Heart left ventricle (tissue), 16 donors: ENCODE measurements around the gene OR51A7. TPM values are rescaled to one million over a fixed set of nuclear protein-coding genes. Genes with fewer than 3 reads are reported as not detected.

ENCODE experiments used
- ATAC-seq, 4 donors: fragments of 200-7000 bp; cut with Tn5 transposase; one replicate each; pipeline ENCODE4 v1.9.1; 2020 to 2022; ENCODE audit warnings: moderate library complexity in 4 of 4, mild to moderate bottlenecking in 3 of 4, moderate number of reproducible peaks in 1 of 4
- DNase-seq, 5 donors: peaks; one replicate each; pipeline ENCODE4 v3.0.0-alpha.2; 2020
- H3K27ac ChIP-seq, 12 donors: fragments of 200-600 bp; sonication (generic) in 4 of 12; one replicate each; pipeline versions ENCODE4 v1.5.0 to v1.8.0; 2016 to 2022; ENCODE audit warnings: mild to moderate bottlenecking in 2 of 12
- H3K27me3 ChIP-seq, 9 donors: fragments of 200-600 bp; sonication (generic) in 2 of 9; one replicate each; pipeline versions ENCODE4 v1.5.1 to v1.8.0; 2016 to 2022; ENCODE audit warnings: mild to moderate bottlenecking in 3 of 9
- H3K36me3 ChIP-seq, 9 donors: fragments of 200-600 bp; sonication (generic) in 2 of 9; one replicate each; pipeline versions ENCODE4 v1.5.0 to v1.8.0; 2018 to 2022; ENCODE audit warnings: mild to moderate bottlenecking in 2 of 9
- H3K4me1 ChIP-seq, 12 donors: fragments of 200-600 bp; sonication (generic) in 4 of 12; one replicate each; pipeline versions ENCODE4 v1.5.0 to v1.8.0; 2016 to 2022; ENCODE audit warnings: mild to moderate bottlenecking in 3 of 12
- H3K4me3 ChIP-seq, 12 donors: fragments of 200-600 bp; sonication (generic) in 4 of 12; one replicate each; pipeline versions ENCODE4 v1.5.0 to v1.8.0; 2017 to 2022; ENCODE audit warnings: mild to moderate bottlenecking in 9 of 12, moderate library complexity in 4 of 12
- H3K9me3 ChIP-seq, 12 donors: fragments of 200-600 bp; sonication (generic) in 4 of 12; one replicate each; pipeline versions ENCODE4 v1.5.0 to v1.8.0; 2016 to 2022; ENCODE audit warnings: mild to moderate bottlenecking in 1 of 12
- POLR2A ChIP-seq, 2 donors: fragments of 450-650 bp; IDR thresholded peaks; one replicate each; pipeline ENCODE4 v1.6.1; 2017; ENCODE audit warnings: antibody characterized with exemption in 2 of 2, mild to moderate bottlenecking in 2 of 2, moderate library complexity in 2 of 2
- WGBS, 4 donors: extraction: QIAGEN DNeasy Blood & Tissue Kit in 2 of 4; methylation state at CpG; one replicate each; pipeline versions ENCODE4 v1.1.5 to v1.1.7; 2013 to 2018; 5-methylcytosine and 5-hydroxymethylcytosine counted together
- intact Hi-C, 10 donors: fragments of 100-400 bp; cut with DNase I; formaldehyde crosslinking; loops; one replicate each; pipeline versions ENCODE4 v1.11.1 to v1.14.2; 2022
- polyA plus RNA-seq, 2 donors: library from polyadenylated mRNA; stranded (reverse); fragments of 200-250 nt; gene quantifications; one replicate each; pipeline ENCODE4 v1.2.3, GENCODE V29; 2013
- total RNA-seq, 9 donors: library from RNA; depleted of rRNA in 2 of 9; stranded (reverse); fragments of >200 nt in 2 of 9; fragmentation: NEBNext Ultra II Directional in 3 of 9; extraction: Animal tissue kit (Norgen Biotek cat#: 25700) in 3 of 9; gene quantifications; one replicate each; pipeline versions ENCODE4 v1.1.0 to v1.2.4, GENCODE V29; 2016 to 2023
- TF ChIP-seq, protein P1 (sequence below), 12 donors: fragments of 200-600 bp; sonication (generic) in 4 of 12; IDR thresholded peaks; one replicate each; pipeline versions ENCODE4 v1.5.0 to v1.8.0; 2018 to 2022; ENCODE audit warnings: antibody characterized with exemption in 12 of 12, mild to moderate bottlenecking in 5 of 12
- donor health status: ischemic (EF 13 %, LVEDD 7.1; RV severe dilation, severe dysfunction).
- donor health status: healthy with polysubstance abuse.
- donor health status: DM: no; HTN: yes; CAD: no.
- donor health status: DM: no; HTN: no; CAD: no.
- donor health status: ischemic (EF 25% LVEDD 6.9; RV normal size, moderate dysfunction).
- donor health status: ischemic (EF 25% LVEDD 5.7; RV mildly dilated, moderate dysfunction).
- donor health status: healthy.
- donor health status: DM: yes; HTN: yes; CAD: no.
- donor health status: ischemic (EF 35%, LVEDD 5.7; RV mildly dilated, moderate dysfunction).
- donor health status: nonischemic (EF 11% LVEDD 7.7; RV severe dilation, severe dysfunction).
- donor health status: DM: yes; HTN: yes; CAD: no.
- donor health status: PGD.
- donor health status: ischemic (EF 29% LVEDD 5.4; RV normal size, mild dysfunction).
- donor health status: nonischemic (EF 23%, LVEDD 6.1; RV moderate dilation, normal function).

Gene OR51A7
- total and polyA plus RNA-seq, 11 donors = not detected

DNA sequence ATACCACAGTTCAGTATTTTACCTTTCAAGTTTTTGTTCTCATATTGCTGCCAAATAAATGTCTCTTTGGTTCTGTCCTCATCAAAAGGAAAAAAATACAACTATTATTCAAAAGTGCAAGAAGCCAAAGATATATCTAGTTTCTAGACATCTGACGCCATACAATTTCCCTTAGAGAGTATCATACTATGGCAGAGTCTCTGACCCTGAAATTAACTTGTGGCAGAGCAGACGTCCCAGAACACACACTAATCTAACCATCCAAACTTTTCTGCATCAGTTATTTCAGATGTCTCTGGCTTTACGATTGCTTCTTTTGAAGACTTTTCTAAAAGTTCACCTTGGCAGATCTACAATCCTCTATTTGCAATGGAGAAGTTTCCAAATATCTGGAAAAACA is 19.2 kb upstream of the OR51A7 start:
- ATAC-seq = no peak
- no peaks in the 10 kb centered on the region for H3K4me1 ChIP-seq
- H3K9me3 ChIP-seq = no peaks in the 10 kb centered on the region
- no peak for TF ChIP-seq POLR2A (IDR thresholded peaks at IDR 0.05)
- TF ChIP-seq, protein P1, sequence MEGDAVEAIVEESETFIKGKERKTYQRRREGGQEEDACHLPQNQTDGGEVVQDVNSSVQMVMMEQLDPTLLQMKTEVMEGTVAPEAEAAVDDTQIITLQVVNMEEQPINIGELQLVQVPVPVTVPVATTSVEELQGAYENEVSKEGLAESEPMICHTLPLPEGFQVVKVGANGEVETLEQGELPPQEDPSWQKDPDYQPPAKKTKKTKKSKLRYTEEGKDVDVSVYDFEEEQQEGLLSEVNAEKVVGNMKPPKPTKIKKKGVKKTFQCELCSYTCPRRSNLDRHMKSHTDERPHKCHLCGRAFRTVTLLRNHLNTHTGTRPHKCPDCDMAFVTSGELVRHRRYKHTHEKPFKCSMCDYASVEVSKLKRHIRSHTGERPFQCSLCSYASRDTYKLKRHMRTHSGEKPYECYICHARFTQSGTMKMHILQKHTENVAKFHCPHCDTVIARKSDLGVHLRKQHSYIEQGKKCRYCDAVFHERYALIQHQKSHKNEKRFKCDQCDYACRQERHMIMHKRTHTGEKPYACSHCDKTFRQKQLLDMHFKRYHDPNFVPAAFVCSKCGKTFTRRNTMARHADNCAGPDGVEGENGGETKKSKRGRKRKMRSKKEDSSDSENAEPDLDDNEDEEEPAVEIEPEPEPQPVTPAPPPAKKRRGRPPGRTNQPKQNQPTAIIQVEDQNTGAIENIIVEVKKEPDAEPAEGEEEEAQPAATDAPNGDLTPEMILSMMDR (IDR thresholded peaks at IDR 0.05) = no peak
- H3K27ac ChIP-seq = no peak overlapping the region
- H3K36me3 ChIP-seq = no peaks in the 10 kb centered on the region
- H3K4me3 ChIP-seq = no peak overlapping the region
- no peaks in the 10 kb centered on the region for H3K27me3 ChIP-seq
- WGBS, 4 donors = 67 to 76% (median 71%) methylated on average over 3 of the region's 3 CpGs
- no peak for DNase-seq
- intact Hi-C loops = no loop called here

DNA sequence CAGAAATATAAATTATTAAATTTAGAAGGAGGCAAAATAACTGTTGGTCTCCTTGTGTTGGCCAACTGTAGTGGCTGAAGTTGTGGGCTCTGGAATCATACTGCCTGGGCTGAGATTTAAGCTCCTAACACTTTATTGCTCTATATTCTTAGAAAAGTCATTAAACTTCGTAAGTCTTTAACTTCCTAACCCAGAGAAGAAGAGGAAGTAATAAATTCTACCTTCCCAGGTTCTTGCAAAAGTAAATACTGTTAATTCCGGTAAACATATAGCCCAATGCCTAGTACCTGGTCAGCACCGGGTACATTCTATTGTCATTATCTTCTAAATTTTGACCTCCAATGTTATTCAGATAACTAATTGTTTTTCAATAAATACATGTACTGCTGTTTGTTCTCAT is 17.4 kb upstream of the OR51A7 start:
- ATAC-seq = no peak
- Histone ChIP-seq H3K9me3 (no peaks in the 10 kb centered on the region), H3K4me1 (no peaks in the 10 kb centered on the region), H3K4me3 (no peak overlapping the region), H3K27ac (no peak overlapping the region), H3K27me3 (no peaks in the 10 kb centered on the region), H3K36me3 (no peaks in the 10 kb centered on the region)
- TF ChIP-seq, protein P1 (IDR thresholded peaks at IDR 0.05) = no peak
- TF ChIP-seq POLR2A (IDR thresholded peaks at IDR 0.05) = no peak
- WGBS, 4 donors = 75 to 84% (median 79%) methylated on average over 3 of the region's 3 CpGs
- intact Hi-C loops = no loop called here
- no peak for DNase-seq

DNA sequence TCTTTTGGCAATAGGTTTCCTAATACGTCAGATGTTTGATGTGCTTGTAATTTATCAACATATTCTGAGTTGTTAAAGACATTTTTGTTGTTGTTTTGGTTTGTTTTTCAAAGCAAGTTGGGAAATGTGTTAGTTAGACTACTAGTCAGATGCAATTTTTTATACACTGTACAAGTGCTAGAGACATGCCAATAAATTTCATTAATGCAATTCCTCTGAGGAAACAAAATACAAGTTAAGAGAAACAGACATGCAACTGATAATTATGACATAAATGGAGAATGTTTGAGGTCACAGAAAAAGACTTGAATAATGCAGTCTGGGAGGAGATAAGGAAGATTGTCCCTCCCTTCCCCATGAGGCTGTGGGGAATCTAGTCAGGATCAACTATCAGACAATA is 16.0 kb upstream of the OR51A7 start:
- DNase-seq = no peak
- H3K4me1 ChIP-seq = no peaks in the 10 kb centered on the region
- H3K9me3 ChIP-seq = no peaks in the 10 kb centered on the region
- intact Hi-C loops = no loop called here
- no peak overlapping the region for H3K27ac ChIP-seq
- no peak overlapping the region for H3K4me3 ChIP-seq
- TF ChIP-seq POLR2A (IDR thresholded peaks at IDR 0.05) = no peak
- TF ChIP-seq, protein P1 (IDR thresholded peaks at IDR 0.05) = no peak
- no peak for ATAC-seq
- no peaks in the 10 kb centered on the region for H3K36me3 ChIP-seq
- 0% methylated on average over 1 of the region's 1 CpG for WGBS, 4 donors
- H3K27me3 ChIP-seq = no peaks in the 10 kb centered on the region

DNA sequence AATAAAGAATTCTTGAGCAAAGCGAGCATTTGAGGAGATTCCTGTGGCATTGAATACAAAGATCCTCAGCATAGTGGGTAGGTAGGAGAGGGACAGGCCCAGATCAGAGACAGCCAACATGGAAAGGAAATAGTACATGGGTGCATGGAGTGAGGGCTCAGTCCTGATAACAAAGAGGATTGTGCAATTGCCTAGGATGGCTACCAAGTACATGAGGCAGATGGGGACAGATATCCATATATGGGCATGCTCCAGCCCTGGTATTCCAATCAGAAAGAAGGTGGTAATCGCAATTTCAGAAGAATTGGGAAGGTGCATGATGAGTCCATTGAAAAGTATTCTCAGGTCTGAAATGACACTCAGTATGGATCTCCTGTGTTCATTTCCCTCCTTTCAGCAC is 13.3 kb upstream of the OR51A7 start:
- TF ChIP-seq, protein P1 (IDR thresholded peaks at IDR 0.05) = no peak
- TF ChIP-seq POLR2A (IDR thresholded peaks at IDR 0.05) = no peak
- ATAC-seq = no peak
- H3K36me3 ChIP-seq = no peaks in the 10 kb centered on the region
- H3K27me3 ChIP-seq = no peaks in the 10 kb centered on the region
- H3K9me3 ChIP-seq = no peaks in the 10 kb centered on the region
- DNase-seq = no peak
- intact Hi-C loops = no loop called here
- no peak overlapping the region for H3K4me3 ChIP-seq
- WGBS, 4 donors = 80 to 94% (median 88%) methylated on average over 2 of the region's 2 CpGs
- no peak overlapping the region for H3K27ac ChIP-seq
- no peaks in the 10 kb centered on the region for H3K4me1 ChIP-seq
